Esophagus muscularis mucosa (tissue), 4 donors: ENCODE measurements around the gene ATP1A4. TPM values are rescaled to one million over a fixed set of nuclear protein-coding genes. Genes with fewer than 3 reads are reported as not detected.
A peak's percentile ranks its signal among the peaks of the same experiment; 100 is the strongest.
"Not testable (repeated sequence)": the region's sequence is repeated elsewhere in the genome, so short reads cannot be mapped to it uniquely, and the experiment has no call there.

ENCODE experiments used
- DNase-seq: peaks from one replicate; pipeline ENCODE4 v3.0.0-alpha.2; 2017; ENCODE audit errors: extremely low spot score
- H3K27ac ChIP-seq, 4 donors: fragments of 200-600 bp; sonication (generic); replicated peaks in 1 of 4; 1 replicate in 3 of 4; 2 replicates in 1 of 4; pipeline ENCODE4 v1.5.1; 2016 to 2019; ENCODE audit warnings: mild to moderate bottlenecking in 1 of 4
- H3K27me3 ChIP-seq, 4 donors: fragments of 200-600 bp; sonication (generic); one replicate each; pipeline versions ENCODE4 v1.5.1 to v1.6.0; 2016 to 2019
- H3K36me3 ChIP-seq, 4 donors: fragments of 200-600 bp; sonication (generic); one replicate each; pipeline ENCODE4 v1.5.1; 2016 to 2019
- H3K4me1 ChIP-seq, 4 donors: fragments of 200-600 bp; sonication (generic); one replicate each; pipeline ENCODE4 v1.5.1; 2016 to 2019
- H3K4me3 ChIP-seq, 4 donors: fragments of 200-600 bp; sonication (generic); 1 replicate in 2 of 4; 2 replicates in 2 of 4; pipeline ENCODE4 v1.5.1; 2016 to 2019; ENCODE audit warnings: mild to moderate bottlenecking in 4 of 4, moderate library complexity in 1 of 4
- H3K9me3 ChIP-seq, 4 donors: fragments of 200-600 bp; sonication (generic); 1 replicate in 3 of 4; 2 replicates in 1 of 4; pipeline ENCODE4 v1.5.1; 2016 to 2019
- EP300 ChIP-seq: sonication (generic); formaldehyde crosslinking; IDR thresholded peaks from one replicate; pipeline ENCODE4 v1.6.1; 2017; ENCODE audit warnings: antibody characterized with exemption
- POLR2A ChIP-seq: fragments of 450-650 bp; IDR thresholded peaks from one replicate; pipeline ENCODE4 v1.6.1; 2017; ENCODE audit warnings: antibody characterized with exemption, moderate library complexity, mild to moderate bottlenecking, low read depth
- POLR2AphosphoS5 ChIP-seq, 2 donors: sonication (generic); formaldehyde crosslinking; IDR thresholded peaks; one replicate each; pipeline ENCODE4 v1.6.1; 2017; ENCODE audit warnings: antibody characterized with exemption in 2 of 2
- WGBS: methylation state at CpG from one replicate; pipeline ENCODE4 v1.1.5; 2018; 5-methylcytosine and 5-hydroxymethylcytosine counted together
- intact Hi-C: fragments of 100-400 bp; cut with DNase I; formaldehyde crosslinking; loops from one replicate; pipeline ENCODE4 v1.15.1; 2023
- total RNA-seq, 4 donors: library from RNA; depleted of rRNA; stranded (reverse); fragments of >200 nt; gene quantifications; one replicate each; pipeline versions ENCODE4 v1.1.0 to v1.2.1, GENCODE V29; 2016
- TF ChIP-seq, protein P1 (sequence below), 3 experiments: fragments of 200-600 bp in 2 of 3; fragments of 450-650 bp in 1 of 3; sonication (generic) in 2 of 3; IDR thresholded peaks; one replicate each; pipeline ENCODE4 v1.5.1; 2017 to 2019; ENCODE audit warnings: antibody characterized with exemption in 3 of 3, mild to moderate bottlenecking in 2 of 3, moderate library complexity in 1 of 3

ATP1A4 gene
- total RNA-seq, 4 donors from 2014 or later: 0.17 to 2.1 (median 0.98) TPM; not detected in 1

DNA sequence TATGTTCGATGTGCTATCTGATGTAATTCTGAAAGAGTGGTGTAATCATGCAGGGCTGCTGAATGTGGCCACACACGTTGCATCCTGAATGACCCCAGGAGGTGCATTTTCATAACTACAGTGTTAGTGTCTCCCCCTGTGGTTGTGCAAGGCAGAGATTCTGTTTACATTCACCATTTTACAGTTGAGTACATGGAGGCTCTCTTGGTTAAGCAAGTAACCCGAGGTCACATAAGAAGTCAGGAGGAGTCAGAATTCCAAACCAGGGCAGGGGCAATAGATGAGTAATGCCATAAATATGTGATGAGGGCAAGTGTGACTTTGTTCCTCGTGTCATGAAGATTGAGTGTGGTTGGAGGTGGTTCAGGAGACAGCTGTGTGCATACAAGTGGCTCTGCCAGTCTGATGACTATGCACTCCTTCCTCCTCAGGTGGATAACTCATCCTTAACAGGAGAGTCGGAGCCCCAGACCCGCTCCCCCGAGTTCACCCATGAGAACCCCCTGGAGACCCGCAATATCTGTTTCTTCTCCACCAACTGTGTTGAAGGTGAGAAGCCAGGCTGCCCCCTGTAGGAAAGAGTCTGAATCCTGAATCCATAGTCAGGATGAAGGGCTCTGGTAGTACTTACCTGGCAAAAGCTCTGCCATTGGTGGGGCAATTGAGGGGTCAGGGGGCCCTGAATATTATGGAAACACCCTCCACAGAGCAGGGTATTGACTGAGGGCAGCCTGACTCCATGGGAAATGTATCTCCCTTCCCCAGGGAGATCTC lies 26.5 kb upstream of the ATP1A4 start:
- intact Hi-C loops: no loop called here
- no peak overlapping the region for H3K4me3 ChIP-seq
- H3K36me3 ChIP-seq: peaks cover 23 to 84% (median 75%) of the 10 kb centered on the region in 4 donors
- H3K27ac ChIP-seq: peak overlapping the region; percentile 83 to 87 (median 85)
- H3K4me1 ChIP-seq: peaks cover 61 to 99% (median 79%) of the 10 kb centered on the region in 4 donors
- WGBS: 59% methylated on average over 8 of the region's 8 CpGs
- no peak for DNase-seq
- no peaks in the 10 kb centered on the region for H3K27me3 ChIP-seq
- TF ChIP-seq POLR2A: no peak
- peak; percentile 76 for TF ChIP-seq EP300
- peak in 1 of 2 donors; percentile 91 for TF ChIP-seq POLR2AphosphoS5 (IDR thresholded peaks at IDR 0.05)
- TF ChIP-seq, protein P1, sequence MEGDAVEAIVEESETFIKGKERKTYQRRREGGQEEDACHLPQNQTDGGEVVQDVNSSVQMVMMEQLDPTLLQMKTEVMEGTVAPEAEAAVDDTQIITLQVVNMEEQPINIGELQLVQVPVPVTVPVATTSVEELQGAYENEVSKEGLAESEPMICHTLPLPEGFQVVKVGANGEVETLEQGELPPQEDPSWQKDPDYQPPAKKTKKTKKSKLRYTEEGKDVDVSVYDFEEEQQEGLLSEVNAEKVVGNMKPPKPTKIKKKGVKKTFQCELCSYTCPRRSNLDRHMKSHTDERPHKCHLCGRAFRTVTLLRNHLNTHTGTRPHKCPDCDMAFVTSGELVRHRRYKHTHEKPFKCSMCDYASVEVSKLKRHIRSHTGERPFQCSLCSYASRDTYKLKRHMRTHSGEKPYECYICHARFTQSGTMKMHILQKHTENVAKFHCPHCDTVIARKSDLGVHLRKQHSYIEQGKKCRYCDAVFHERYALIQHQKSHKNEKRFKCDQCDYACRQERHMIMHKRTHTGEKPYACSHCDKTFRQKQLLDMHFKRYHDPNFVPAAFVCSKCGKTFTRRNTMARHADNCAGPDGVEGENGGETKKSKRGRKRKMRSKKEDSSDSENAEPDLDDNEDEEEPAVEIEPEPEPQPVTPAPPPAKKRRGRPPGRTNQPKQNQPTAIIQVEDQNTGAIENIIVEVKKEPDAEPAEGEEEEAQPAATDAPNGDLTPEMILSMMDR (IDR thresholded peaks at IDR 0.05): peak in 2 of 3 experiments; percentile 38 to 43
- H3K9me3 ChIP-seq: no peaks in the 10 kb centered on the region

DNA sequence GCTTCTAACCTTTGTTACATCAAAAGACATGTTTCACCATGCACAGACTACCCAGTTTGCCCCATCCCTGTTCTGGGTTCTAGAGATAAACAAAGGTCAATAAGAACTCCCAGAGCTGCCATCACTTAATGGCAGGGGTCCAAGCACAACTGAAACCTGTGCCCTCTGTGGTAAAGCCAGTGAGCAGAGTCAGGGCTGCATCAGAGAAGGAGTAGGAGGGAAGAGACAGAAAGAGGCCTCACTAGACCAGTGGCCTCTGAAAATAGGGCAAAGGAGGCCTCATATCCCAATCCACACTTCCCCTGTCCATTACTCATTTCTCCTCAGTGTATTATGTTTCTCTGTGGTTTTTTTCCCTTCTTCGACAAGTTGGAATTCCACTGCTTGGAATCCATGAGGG lies 25.7 kb upstream of the ATP1A4 start:
- WGBS: 72% methylated on average over 1 of the region's 1 CpG
- peaks cover 32 to 91% (median 80%) of the 10 kb centered on the region in 4 donors for H3K36me3 ChIP-seq
- H3K27ac ChIP-seq: peak overlapping the region; percentile 83 to 87 (median 85)
- TF ChIP-seq POLR2A (no peak), EP300 (no peak), POLR2AphosphoS5 (IDR thresholded peaks at IDR 0.05) (no peak)
- TF ChIP-seq, protein P1 (IDR thresholded peaks at IDR 0.05): no peak
- no peak overlapping the region for H3K4me3 ChIP-seq
- DNase-seq: no peak
- H3K4me1 ChIP-seq: peaks cover 69 to 99% (median 82%) of the 10 kb centered on the region in 4 donors
- H3K27me3 ChIP-seq: no peaks in the 10 kb centered on the region
- intact Hi-C loops: no loop called here
- H3K9me3 ChIP-seq: no peaks in the 10 kb centered on the region

DNA sequence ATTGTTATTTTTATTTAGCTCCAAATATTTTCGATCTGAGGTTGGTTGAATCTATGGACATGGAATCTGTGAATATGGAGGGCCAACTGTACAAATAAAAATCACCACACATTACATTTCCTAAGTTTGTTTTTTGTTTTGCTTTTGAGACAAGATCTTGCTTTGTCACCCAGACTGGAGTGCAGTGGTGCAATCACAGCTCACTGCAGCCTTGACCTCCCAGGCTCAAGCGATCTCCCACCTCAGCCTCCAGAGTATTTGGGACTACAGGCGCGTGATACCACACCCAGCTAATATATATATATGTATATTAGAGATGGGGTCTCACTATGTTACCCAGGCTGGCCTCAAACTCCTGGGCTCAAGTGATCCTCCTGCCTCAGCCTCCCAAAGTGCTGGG lies 25.1 kb upstream of the ATP1A4 start:
- H3K9me3 ChIP-seq, intact Hi-C loops: not testable (repeated sequence)
- peak overlapping the region; percentile 83 to 87 (median 85) for H3K27ac ChIP-seq

DNA sequence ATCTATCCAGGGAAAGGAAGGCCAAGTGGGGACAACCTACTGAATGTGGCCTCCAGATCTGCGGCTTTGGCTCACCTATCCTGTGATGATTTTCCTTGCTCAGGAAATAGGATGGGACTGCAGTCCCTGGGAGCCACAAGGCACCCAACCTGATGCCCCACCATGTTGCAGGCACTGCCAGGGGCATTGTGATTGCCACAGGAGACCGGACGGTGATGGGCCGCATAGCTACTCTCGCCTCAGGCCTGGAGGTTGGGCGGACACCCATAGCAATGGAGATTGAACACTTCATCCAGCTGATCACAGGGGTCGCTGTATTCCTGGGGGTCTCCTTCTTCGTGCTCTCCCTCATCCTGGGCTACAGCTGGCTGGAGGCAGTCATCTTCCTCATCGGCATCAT lies 24.0 kb upstream of the ATP1A4 start:
- Histone ChIP-seq H3K9me3 (no peaks in the 10 kb centered on the region), H3K27ac (peak overlapping the region; percentile 83 to 87 (median 85)), H3K4me3 (no peak overlapping the region), H3K36me3 (peaks cover 34 to 77% (median 73%) of the 10 kb centered on the region in 4 donors), H3K27me3 (no peaks in the 10 kb centered on the region), H3K4me1 (peaks cover 75 to 99% (median 89%) of the 10 kb centered on the region in 4 donors)
- DNase-seq: no peak
- WGBS: 97% methylated on average over 9 of the region's 9 CpGs
- intact Hi-C loops: no loop called here
- TF ChIP-seq POLR2A (no peak), EP300 (no peak), POLR2AphosphoS5 (IDR thresholded peaks at IDR 0.05) (no peak)
- TF ChIP-seq, protein P1 (IDR thresholded peaks at IDR 0.05): no peak

More for the DNA sequence above, 25.1 kb upstream of the ATP1A4 start:
- whole genome bisulfite sequencing: 69% methylated on average over 4 of the region's 4 CpGs
- not testable (repeated sequence) for DNase-seq, H3K4me3 ChIP-seq, H3K27me3 ChIP-seq
- H3K36me3 ChIP-seq: peaks cover 34 to 86% (median 80%) of the 10 kb centered on the region in 4 donors
- H3K4me1 ChIP-seq: peaks cover 70 to 99% (median 85%) of the 10 kb centered on the region in 4 donors

DNA sequence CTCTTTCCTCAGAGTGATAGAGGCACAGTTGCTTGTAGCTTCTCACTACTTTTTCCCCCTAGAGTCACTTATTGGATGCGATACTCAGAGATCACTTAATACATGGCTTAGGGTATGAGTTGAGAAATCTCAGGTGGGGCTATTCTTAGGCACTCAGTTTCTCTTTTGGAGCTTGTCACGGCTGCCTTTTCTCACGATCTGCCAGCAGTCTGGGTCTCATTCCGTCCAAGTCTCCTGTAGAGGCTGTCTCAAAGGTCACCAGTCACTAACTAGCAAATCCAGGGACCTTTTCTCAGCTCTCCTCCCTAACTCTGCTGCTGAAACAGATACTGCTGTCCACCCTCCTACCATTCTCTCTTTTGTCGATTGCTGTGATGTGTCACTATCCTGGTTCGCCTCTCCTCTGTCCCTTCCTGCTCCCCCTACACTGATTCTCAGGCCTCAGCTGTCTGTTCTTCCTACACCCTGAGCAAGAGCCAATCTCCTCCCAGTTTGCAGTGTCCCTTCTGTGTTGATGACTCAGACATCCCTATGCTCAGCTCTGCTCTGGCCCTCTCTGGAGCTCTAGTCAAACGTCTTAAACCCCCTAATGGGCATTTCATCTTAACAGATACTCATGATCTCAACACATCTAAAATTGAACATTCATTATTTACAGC lies 23.4 kb upstream of the ATP1A4 start:
- Histone ChIP-seq H3K27me3 (no peaks in the 10 kb centered on the region), H3K4me1 (peaks cover 76 to 99% (median 90%) of the 10 kb centered on the region in 4 donors), H3K27ac (peak overlapping the region; percentile 83 to 87 (median 85)), H3K9me3 (no peaks in the 10 kb centered on the region), H3K4me3 (no peak overlapping the region), H3K36me3 (peaks cover 34 to 77% (median 70%) of the 10 kb centered on the region in 4 donors)
- TF ChIP-seq POLR2AphosphoS5 (IDR thresholded peaks at IDR 0.05) (peak in 1 of 2 donors; percentile 47), EP300 (no peak)
- TF ChIP-seq, protein P1 (IDR thresholded peaks at IDR 0.05): no peak
- WGBS: 44% methylated on average over 7 of the region's 7 CpGs
- intact Hi-C loops: no loop called here
- DNase-seq: no peak
